Endodermal cell (in vitro differentiated cells): Measurements from ENCODE around the gene S100A1. TPM values are rescaled to one million over a fixed set of nuclear protein-coding genes. Genes with fewer than 3 reads are reported as not detected.

Experiments
- DNase-seq: peaks from one replicate; pipeline ENCODE4 v3.0.0-alpha.2; 2017
- H3K27ac ChIP-seq: 2 replicates; pipeline ENCODE4 v1.5.1; 2013; ENCODE audit warnings: mild to moderate bottlenecking, low read depth, low read length, moderate library complexity
- H3K27me3 ChIP-seq: 2 replicates; pipeline ENCODE4 v1.6.1; 2013; ENCODE audit warnings: mild to moderate bottlenecking, low read length, moderate library complexity; ENCODE audit not compliant: insufficient read depth, control insufficient read depth, poor library complexity, severe bottlenecking
- H3K36me3 ChIP-seq: 2 replicates; pipeline ENCODE4 v1.7.0; 2013; ENCODE audit warnings: mild to moderate bottlenecking, low read length, moderate library complexity; ENCODE audit not compliant: control insufficient read depth, insufficient read depth
- H3K4me1 ChIP-seq: one replicate; pipeline ENCODE4 v1.7.0; 2013; ENCODE audit warnings: low read length; ENCODE audit not compliant: control insufficient read depth, insufficient read depth
- H3K4me3 ChIP-seq: 2 replicates; pipeline ENCODE4 v1.5.1; 2013; ENCODE audit warnings: mild to moderate bottlenecking, low read length, moderate library complexity
- H3K9ac ChIP-seq: 2 replicates; pipeline ENCODE4 v1.6.1; 2013; ENCODE audit warnings: mild to moderate bottlenecking, low read length, moderate library complexity; ENCODE audit not compliant: poor library complexity, severe bottlenecking; ENCODE audit errors: extremely low read depth
- H3K9me3 ChIP-seq: 2 replicates; pipeline ENCODE4 v1.6.1; 2013; ENCODE audit warnings: mild to moderate bottlenecking, low read length, moderate library complexity; ENCODE audit not compliant: control insufficient read depth
- H3K27ac Mint-ChIP-seq: 2 replicates; pipeline ENCODE4 v1.8.0; 2020; ENCODE audit warnings: mixed read lengths
- H3K27me3 Mint-ChIP-seq: 2 replicates; pipeline ENCODE4 v1.8.0; 2021; ENCODE audit warnings: mild to moderate bottlenecking, mixed read lengths; ENCODE audit not compliant: insufficient read depth
- H3K36me3 Mint-ChIP-seq: 2 replicates; pipeline ENCODE4 v1.8.0; 2020; ENCODE audit warnings: low read depth, mixed read lengths
- H3K4me1 Mint-ChIP-seq: 2 replicates; pipeline ENCODE4 v1.8.0; 2020; ENCODE audit warnings: mixed read lengths
- H3K4me3 Mint-ChIP-seq: 2 replicates; pipeline ENCODE4 v1.8.0; 2020; ENCODE audit warnings: mild to moderate bottlenecking, moderate library complexity, mixed read lengths
- H3K9me3 Mint-ChIP-seq: 2 replicates; pipeline ENCODE4 v1.8.0; 2020; ENCODE audit warnings: mild to moderate bottlenecking, mixed read lengths
- CTCF ChIP-seq: fragments of 200-600 bp; sonication (generic); conservative IDR thresholded peaks from 2 replicates; pipeline ENCODE4 v1.5.0; 2021; ENCODE audit warnings: antibody characterized with exemption, mild to moderate bottlenecking
- WGBS, 2 experiments: methylation state at CpG; one replicate each; pipeline versions ENCODE4 v1.1.5 to v1.1.7; 2013; ENCODE audit warnings: missing lambda C conversion rate in 2 of 2, mixed read lengths in 1 of 2; ENCODE audit not compliant: insufficient coverage in 1 of 2, insufficient read length in 1 of 2; 5-methylcytosine and 5-hydroxymethylcytosine counted together
- total RNA-seq, 2 donors: library from RNA; stranded (reverse); fragmentation: NEBNext Ultra II Directional in 1 of 2; extraction: Animal tissue kit (Norgen Biotek cat#: 25700) in 1 of 2; gene quantifications; 2 replicates in 1 of 2; 3 replicates in 1 of 2; pipeline ENCODE4 v1.2.1, GENCODE V29; 2021

Gene S100A1
- total RNA-seq, 2 donors from 2014 or later, result 1.8 to 5.0 TPM

- no peak for TF ChIP-seq CTCF
- no peak within 1 kb of the TSS for H3K27ac ChIP-seq
- peaks cover 41% of the 10 kb centered on the region for H3K4me1 Mint-ChIP-seq
- 88% methylated on average over 6 to 10 of the region's 10 CpGs for WGBS, 2 experiments
- no peak within 1 kb of the TSS for H3K9ac ChIP-seq
- H3K4me3 ChIP-seq, result no peak within 1 kb of the TSS
- H3K4me3 Mint-ChIP-seq, result peak within 1 kb of the TSS; percentile 49
- peaks cover 28% of the 10 kb centered on the region for H3K36me3 Mint-ChIP-seq
- H3K27ac Mint-ChIP-seq, result peak within 1 kb of the TSS; percentile 92
- DNase-seq, result peak; percentile 68
- no peaks in the 10 kb centered on the region for H3K4me1 ChIP-seq
- H3K36me3 ChIP-seq, result peaks cover 29% of the 10 kb centered on the region
- no peaks in the 10 kb centered on the region for H3K27me3 ChIP-seq
- no peaks in the 10 kb centered on the region for H3K9me3 Mint-ChIP-seq
- no peaks in the 10 kb centered on the region for H3K9me3 ChIP-seq
- no peaks in the 10 kb centered on the region for H3K27me3 Mint-ChIP-seq
Observed at GRCh38 chr1:153616144-153616916, 11.9 kb upstream of the S100A1 start, which contains the start of gene S100A14. S100A14 (minus strand) TSS chr1:153616325; CDS start chr1:153615858, 467 bp downstream.

- Histone ChIP-seq H3K36me3 (peaks cover 34% of the 10 kb centered on the region), H3K27me3 (no peaks in the 10 kb centered on the region), H3K4me3 (no peak overlapping the region), H3K9me3 (no peaks in the 10 kb centered on the region), H3K9ac (no peak overlapping the region), H3K27ac (no peak overlapping the region), H3K4me1 (no peaks in the 10 kb centered on the region)
- 82 to 100% methylated on average over 3 to 5 of the region's 5 CpGs for WGBS, 2 experiments
- Mint-ChIP-seq H3K4me1 (peaks cover 35% of the 10 kb centered on the region), H3K27ac (peak overlapping the region; percentile 92), H3K27me3 (no peaks in the 10 kb centered on the region), H3K9me3 (no peaks in the 10 kb centered on the region), H3K4me3 (no peak overlapping the region), H3K36me3 (peaks cover 30% of the 10 kb centered on the region)
- TF ChIP-seq CTCF, result no peak
- DNase-seq, result peak; percentile 56
Observed at GRCh38 chr1:153616917-153617311, 11.3 kb upstream of the S100A1 start.

GRCh38 chr1:153617663-153618062 lies 10.6 kb upstream of the S100A1 start:
- no peak overlapping the region for H3K27ac ChIP-seq
- peaks cover 36% of the 10 kb centered on the region for H3K36me3 Mint-ChIP-seq

More at GRCh38 chr1:153617663-153618062, 10.6 kb upstream of the S100A1 start:
- no peak overlapping the region for H3K9ac ChIP-seq
- H3K4me3 ChIP-seq, result no peak overlapping the region
- no peak overlapping the region for H3K27ac Mint-ChIP-seq
- peak; percentile 75 for TF ChIP-seq CTCF
- H3K9me3 ChIP-seq, result no peaks in the 10 kb centered on the region
- H3K36me3 ChIP-seq, result peaks cover 42% of the 10 kb centered on the region
- WGBS, 2 experiments, result 93 to 100% methylated on average over 2 to 6 of the region's 6 CpGs
- H3K9me3 Mint-ChIP-seq, result no peaks in the 10 kb centered on the region
- no peak overlapping the region for H3K4me3 Mint-ChIP-seq
- peaks cover 27% of the 10 kb centered on the region for H3K4me1 Mint-ChIP-seq
- no peaks in the 10 kb centered on the region for H3K4me1 ChIP-seq
- H3K27me3 Mint-ChIP-seq, result no peaks in the 10 kb centered on the region
- no peaks in the 10 kb centered on the region for H3K27me3 ChIP-seq
- peak; percentile 88 for DNase-seq
